Measurements from ENCODE around the gene IL17B.

DNA sequence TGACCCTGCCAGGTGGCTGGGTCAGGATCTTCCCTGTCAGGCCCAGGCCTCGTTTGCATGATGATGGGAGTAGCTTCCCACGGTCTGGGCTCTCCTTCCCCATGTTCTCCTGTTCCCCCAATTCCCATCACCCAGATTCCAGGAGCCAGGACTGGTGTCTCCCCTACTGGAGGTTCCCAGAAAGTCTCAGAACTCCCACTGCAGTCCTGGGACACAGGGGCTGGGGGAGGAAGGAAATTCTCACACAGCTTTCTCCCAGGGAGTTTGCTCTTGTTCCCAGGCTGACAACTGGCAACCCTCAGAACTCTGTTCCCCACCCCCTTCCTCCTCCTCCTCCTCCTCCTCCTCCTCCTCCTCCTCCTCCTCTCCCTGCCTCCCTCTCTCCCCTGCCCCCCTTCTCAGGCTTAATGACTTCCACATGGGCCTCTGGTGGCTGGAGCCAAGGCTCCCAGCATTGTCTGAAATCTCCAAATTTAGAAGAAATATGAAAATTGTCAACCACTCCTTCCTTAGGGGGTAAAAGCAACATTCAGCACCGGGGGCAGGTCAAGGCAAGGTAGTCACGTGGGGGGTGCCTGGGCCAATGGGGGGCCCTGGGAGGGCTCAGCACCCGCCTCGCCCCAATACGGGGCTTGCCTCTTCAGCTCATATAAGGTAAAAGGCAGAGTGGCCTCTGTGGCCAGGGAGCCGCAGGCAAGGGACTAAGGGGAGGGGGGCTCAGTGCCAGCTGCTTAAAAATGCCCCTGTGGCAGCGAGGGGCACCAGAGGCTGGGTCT is 27.3 kb upstream of the IL17B start:
- TF ChIP-seq, protein P1, sequence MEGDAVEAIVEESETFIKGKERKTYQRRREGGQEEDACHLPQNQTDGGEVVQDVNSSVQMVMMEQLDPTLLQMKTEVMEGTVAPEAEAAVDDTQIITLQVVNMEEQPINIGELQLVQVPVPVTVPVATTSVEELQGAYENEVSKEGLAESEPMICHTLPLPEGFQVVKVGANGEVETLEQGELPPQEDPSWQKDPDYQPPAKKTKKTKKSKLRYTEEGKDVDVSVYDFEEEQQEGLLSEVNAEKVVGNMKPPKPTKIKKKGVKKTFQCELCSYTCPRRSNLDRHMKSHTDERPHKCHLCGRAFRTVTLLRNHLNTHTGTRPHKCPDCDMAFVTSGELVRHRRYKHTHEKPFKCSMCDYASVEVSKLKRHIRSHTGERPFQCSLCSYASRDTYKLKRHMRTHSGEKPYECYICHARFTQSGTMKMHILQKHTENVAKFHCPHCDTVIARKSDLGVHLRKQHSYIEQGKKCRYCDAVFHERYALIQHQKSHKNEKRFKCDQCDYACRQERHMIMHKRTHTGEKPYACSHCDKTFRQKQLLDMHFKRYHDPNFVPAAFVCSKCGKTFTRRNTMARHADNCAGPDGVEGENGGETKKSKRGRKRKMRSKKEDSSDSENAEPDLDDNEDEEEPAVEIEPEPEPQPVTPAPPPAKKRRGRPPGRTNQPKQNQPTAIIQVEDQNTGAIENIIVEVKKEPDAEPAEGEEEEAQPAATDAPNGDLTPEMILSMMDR (IDR thresholded peaks at IDR 0.05; ENCODE audit: low read length), result no peak
- no peak for TF ChIP-seq EZH2 (optimal IDR thresholded peaks at IDR 0.05; ENCODE audit: low read depth, low read length)
